ENCODE results near the gene PNKP.

- TF ChIP-seq, protein P1, sequence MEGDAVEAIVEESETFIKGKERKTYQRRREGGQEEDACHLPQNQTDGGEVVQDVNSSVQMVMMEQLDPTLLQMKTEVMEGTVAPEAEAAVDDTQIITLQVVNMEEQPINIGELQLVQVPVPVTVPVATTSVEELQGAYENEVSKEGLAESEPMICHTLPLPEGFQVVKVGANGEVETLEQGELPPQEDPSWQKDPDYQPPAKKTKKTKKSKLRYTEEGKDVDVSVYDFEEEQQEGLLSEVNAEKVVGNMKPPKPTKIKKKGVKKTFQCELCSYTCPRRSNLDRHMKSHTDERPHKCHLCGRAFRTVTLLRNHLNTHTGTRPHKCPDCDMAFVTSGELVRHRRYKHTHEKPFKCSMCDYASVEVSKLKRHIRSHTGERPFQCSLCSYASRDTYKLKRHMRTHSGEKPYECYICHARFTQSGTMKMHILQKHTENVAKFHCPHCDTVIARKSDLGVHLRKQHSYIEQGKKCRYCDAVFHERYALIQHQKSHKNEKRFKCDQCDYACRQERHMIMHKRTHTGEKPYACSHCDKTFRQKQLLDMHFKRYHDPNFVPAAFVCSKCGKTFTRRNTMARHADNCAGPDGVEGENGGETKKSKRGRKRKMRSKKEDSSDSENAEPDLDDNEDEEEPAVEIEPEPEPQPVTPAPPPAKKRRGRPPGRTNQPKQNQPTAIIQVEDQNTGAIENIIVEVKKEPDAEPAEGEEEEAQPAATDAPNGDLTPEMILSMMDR (conservative IDR thresholded peaks at IDR 0.05; ENCODE audit: low read depth, low read length): no peak
- no peak for TF ChIP-seq EZH2 (IDR thresholded peaks at IDR 0.05; ENCODE audit: borderline replicate concordance, low read depth, low read length, poor library complexity, severe bottlenecking)
These were observed 28.4 kb upstream of the PNKP start for GRCh38 chr19:49895566-49896297.
